ENCODE results near the gene TIPARP.

The TIPARP gene, protein sequence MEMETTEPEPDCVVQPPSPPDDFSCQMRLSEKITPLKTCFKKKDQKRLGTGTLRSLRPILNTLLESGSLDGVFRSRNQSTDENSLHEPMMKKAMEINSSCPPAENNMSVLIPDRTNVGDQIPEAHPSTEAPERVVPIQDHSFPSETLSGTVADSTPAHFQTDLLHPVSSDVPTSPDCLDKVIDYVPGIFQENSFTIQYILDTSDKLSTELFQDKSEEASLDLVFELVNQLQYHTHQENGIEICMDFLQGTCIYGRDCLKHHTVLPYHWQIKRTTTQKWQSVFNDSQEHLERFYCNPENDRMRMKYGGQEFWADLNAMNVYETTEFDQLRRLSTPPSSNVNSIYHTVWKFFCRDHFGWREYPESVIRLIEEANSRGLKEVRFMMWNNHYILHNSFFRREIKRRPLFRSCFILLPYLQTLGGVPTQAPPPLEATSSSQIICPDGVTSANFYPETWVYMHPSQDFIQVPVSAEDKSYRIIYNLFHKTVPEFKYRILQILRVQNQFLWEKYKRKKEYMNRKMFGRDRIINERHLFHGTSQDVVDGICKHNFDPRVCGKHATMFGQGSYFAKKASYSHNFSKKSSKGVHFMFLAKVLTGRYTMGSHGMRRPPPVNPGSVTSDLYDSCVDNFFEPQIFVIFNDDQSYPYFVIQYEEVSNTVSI

GRCh38 chr3:156674046-156674910 is at the start of gene TIPARP:
TIPARP (plus strand) TSS chr3:156674590; CDS start chr3:156677698, 3,108 bp downstream.
- peak; percentile 97 for DNase-seq (ENCODE audit: low read depth in 1 of 2, low spot score in 1 of 2)

DNA sequence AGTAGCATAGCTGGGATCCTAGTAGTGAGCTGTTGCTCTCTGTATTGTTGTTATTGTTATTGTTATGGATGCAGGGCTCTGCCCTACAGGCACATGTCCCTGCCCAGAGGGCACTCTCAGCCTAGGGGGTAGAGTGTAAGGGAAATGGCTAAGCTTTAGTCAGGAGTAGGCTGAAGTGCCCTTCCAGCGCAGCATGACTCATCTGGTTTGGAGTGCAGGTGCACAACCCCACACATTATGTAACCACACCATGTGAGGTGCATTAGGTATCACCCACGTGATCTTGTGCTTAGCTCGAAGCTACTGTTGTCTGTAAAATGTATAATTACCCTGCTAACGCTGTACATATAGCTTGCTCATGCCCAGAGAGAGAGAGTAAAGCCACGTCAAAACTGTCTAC is 48.3 kb upstream of the TIPARP start:
- DNase-seq (ENCODE audit: low read depth in 1 of 2, low spot score in 1 of 2): no peak

GRCh38 chr3:156627946-156628569 is 46.3 kb upstream of the TIPARP start:
- no peak for DNase-seq (ENCODE audit: low read depth in 1 of 2, low spot score in 1 of 2)

DNA sequence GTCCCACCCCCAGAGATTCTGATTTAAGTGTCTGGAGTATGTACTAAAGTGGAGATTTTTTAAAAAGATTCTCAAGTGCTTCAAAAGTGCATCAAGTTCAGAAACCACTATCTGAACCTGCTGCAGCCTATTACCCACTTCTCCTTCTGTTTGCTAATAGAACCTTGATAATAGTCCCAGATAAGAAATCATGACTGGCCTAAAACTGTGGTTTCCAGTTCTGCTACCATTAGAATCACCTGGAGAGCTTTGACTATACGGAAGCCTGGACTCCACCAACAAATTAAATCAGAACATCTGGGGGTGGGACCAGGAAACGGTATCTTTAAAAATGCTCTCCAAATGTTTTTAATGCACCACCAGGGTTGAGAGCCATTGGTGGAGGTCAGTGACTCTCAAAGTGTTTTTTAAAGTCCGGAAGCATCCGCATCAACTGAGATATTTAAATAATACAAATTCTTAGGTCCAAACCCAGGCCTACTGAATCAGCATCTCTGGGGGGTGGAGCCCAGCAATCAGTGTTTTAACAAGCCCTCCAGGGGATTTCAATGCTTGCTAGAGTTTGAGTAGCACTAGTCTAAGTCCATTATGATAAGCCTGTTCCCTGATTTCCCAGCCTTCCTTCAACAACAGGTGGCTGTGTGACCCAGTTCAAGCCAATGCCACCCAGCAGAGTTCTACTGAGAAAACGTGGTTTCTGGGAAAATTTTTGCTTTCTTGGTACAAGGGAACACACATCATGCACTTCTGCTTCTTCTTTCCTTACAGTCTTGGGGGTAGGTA is 45.4 kb upstream of the TIPARP start:
- DNase-seq (ENCODE audit: low read depth in 1 of 2, low spot score in 1 of 2): no peak

DNA sequence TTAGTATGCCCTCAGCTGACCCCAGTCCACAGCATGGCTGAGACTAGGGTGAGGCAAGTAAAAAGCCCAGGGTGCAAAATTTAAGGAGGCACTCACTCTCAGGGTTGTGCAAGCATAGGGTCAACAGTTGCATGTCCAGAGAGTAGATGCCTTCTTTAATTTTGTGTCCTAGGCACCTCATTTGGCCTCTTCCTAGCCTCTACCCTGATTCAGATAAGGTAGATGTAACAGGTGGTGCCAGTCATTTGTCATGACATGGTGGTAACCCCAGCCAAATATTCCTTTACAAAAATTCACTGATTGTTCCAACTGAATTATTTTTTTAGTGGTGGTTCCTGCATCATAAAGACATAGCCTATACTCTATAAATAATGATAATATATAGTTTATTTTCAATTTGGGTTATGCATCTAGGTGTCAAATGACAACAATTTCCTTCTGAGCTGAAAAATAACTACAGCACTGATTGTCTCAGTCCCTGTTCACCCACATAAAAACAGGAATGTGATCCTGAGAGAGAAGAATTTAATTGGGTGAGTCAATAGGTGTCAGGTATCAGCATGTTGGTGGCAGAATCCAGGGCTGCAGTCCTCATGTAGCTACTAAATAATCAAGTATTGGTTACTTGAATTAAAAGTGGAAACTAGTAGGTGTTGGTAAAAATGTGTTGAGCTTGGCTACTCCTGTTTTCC is 44.2 kb upstream of the TIPARP start:
- no peak for DNase-seq (ENCODE audit: low read depth in 1 of 2, low spot score in 1 of 2)

GRCh38 chr3:156630773-156631093 is 43.7 kb upstream of the TIPARP start:
- DNase-seq (ENCODE audit: low read depth in 1 of 2, low spot score in 1 of 2): no peak

- DNase-seq (ENCODE audit: low read depth in 1 of 2, low spot score in 1 of 2): no peak
These were observed 43.1 kb upstream of the TIPARP start for GRCh38 chr3:156631323-156631722.

DNA sequence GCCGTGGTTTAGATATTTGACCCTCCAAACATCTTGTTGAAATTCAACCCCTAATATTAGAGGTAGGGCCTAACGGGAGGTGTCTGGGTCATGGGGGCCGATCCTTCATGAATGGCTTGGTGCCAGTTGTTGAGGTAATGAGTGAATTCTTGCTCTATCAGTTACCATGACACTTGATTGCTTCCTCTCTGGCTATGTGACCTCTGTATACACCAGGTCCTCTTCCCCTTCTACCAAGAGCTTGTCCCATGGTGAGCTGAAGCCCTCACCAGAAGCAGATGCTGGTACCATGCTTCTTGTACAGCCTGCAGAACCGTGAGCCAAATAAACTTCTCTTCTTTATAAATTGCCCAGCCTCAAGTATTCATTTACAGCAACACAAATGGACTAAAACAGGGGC is 41.8 kb upstream of the TIPARP start:
- DNase-seq (ENCODE audit: low read depth in 1 of 2, low spot score in 1 of 2): no peak

- DNase-seq (ENCODE audit: low read depth in 1 of 2, low spot score in 1 of 2): no peak
These were observed 41.1 kb upstream of the TIPARP start for GRCh38 chr3:156633335-156633734.

GRCh38 chr3:156635034-156635433 is 39.4 kb upstream of the TIPARP start:
- DNase-seq (ENCODE audit: low read depth in 1 of 2, low spot score in 1 of 2): no peak

DNA sequence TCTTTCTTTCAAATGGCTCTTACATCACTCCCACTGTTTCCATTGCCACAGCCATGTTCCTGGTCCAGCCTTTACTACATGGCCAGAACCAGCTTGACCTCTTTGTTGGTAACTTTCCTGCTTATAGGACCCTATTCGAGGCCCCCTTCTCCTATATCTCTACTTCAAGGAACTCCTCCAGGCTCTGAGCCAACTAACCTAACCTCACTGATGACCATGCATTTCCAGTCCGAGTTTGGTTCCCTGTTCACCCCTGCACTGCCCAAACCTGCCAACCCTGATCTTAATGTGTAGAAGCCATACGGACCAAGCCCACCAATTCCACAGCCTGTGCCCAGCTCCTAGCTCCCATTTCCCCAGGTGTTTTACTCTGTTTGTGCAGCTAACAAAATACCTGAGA is 38.4 kb upstream of the TIPARP start:
- no peak for DNase-seq (ENCODE audit: low read depth in 1 of 2, low spot score in 1 of 2)

GRCh38 chr3:156637480-156638022 is 36.8 kb upstream of the TIPARP start:
- DNase-seq (ENCODE audit: low read depth in 1 of 2, low spot score in 1 of 2): no peak

DNA sequence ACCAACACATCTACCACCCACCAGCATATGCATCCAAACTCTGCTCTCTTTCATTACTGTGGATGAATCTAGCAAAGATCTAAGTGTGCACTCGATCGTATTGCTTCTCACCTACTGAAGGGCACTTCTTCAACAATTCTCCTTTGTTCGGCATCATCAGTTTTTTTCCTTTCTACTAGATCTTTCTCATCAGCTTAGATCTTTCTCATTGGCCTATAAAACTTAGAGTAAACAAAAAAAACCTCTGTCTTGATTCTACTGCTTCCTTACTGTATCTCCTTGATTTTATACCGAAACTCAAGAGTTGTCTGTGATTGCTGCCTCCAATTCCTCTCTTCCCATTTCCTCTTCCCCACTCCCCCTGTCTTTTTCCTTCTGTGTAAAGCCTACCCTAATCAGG is 36.1 kb upstream of the TIPARP start:
- no peak for DNase-seq (ENCODE audit: low read depth in 1 of 2, low spot score in 1 of 2)

DNA sequence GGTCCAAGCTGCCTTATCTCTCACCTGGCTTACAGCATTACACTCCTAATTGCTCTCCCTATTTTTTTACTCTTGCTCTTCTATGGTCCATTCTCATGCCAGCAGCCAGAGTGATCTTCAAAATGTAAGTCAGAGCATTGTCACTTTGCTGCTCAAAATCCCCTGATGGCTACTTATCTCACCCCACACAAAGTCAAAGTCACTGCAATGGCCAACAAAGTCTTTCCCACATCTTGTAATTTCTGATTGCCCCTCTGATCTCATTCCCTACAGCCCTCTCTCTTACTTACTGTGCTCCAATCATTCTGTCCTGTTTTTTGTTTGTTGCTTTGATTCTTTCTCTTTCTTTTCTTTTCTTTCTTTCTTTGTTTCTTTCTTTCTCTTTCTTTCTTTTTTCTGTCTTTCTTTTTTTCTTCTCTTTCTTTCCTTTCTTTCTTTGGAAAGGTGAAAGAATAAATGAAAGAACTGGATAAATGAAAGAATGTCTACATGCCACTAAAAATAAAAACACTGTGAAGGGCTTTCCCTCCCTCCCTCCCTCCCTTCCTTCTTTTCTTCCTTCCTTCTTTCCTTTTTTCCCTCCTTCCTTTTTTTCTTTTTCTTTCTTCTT is 34.9 kb upstream of the TIPARP start:
- no peak for DNase-seq (ENCODE audit: low read depth in 1 of 2, low spot score in 1 of 2)

DNA sequence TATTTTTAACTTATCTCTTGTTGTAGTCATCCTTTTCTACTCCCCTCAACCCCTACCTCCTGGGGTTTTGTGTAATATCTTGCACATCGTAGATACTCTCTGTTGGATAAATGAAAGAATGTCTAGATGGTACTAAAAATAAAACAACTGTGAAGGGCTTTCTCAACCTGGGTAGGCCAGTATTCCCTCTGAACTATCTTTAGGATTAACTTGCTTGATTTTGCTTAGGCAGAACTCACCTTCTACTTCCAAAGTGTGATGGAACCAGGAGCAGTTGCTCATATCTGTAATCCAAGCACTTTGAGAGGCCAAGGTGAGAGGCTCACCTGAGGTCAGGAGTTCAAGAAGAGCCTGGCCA is 32.8 kb upstream of the TIPARP start:
- no peak for DNase-seq (ENCODE audit: low read depth in 1 of 2, low spot score in 1 of 2)

GRCh38 chr3:156642750-156643728 is 31.4 kb upstream of the TIPARP start:
- no peak for DNase-seq (ENCODE audit: low read depth in 1 of 2, low spot score in 1 of 2)

GRCh38 chr3:156643729-156644389 is 30.5 kb upstream of the TIPARP start:
- peak in 1 of 2 donors; percentile 15 for DNase-seq (ENCODE audit: low read depth in 1 of 2, low spot score in 1 of 2)

DNA sequence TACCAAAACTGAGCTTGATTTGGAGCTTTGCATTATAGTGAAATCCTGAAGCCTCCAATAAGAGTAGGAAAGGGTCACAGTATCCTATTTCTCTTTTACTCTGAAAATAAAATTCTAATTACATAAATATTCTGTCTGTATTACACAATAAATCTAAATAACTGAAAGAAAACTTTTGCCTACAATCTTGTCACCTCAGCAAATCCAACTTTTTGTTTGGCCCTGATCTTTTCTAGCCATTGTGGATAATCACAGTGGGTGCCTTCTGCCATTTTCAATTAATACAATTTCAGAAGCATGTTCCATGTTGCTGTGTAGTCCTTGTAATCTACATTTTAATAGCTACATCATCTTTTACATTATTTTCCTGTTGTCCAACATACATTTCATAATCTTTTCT is 29.4 kb upstream of the TIPARP start:
- no peak for DNase-seq (ENCODE audit: low read depth in 1 of 2, low spot score in 1 of 2)
